SK-N-SH treated with all-trans-retinoic acid at 6 μM for 48 hours (cell line): ENCODE measurements around the gene MS4A1.
"Not testable (repeated sequence)": the region's sequence is repeated elsewhere in the genome, so short reads cannot be mapped to it uniquely, and the experiment has no call there.

Experiments
- ATAC-seq: fragments of 200-7000 bp; cut with Tn5 transposase; 3 replicates; pipeline ENCODE4 v1.9.1; 2020; ENCODE audit warnings: mild to moderate bottlenecking, moderate library complexity
- ARNTL ChIP-seq: fragments of 450-650 bp; formaldehyde crosslinking; IDR thresholded peaks from 2 replicates; pipeline ENCODE4 v1.5.0; 2020; ENCODE audit warnings: low read depth, mild to moderate bottlenecking, moderate library complexity, borderline replicate concordance
- BACH2 ChIP-seq: fragments of 250-450 bp; sonication (Bioruptor Pico); IDR thresholded peaks from 2 replicates; pipeline ENCODE4 v1.9.0; 2021; ENCODE audit warnings: mild to moderate bottlenecking, borderline replicate concordance
- CSDC2 ChIP-seq: fragments of 250-450 bp; sonication (Bioruptor Pico); IDR thresholded peaks from 2 replicates; pipeline ENCODE4 v1.5.0; 2020; ENCODE audit warnings: mild to moderate bottlenecking, moderate library complexity
- CSRNP3 ChIP-seq: fragments of 250-450 bp; sonication (Bioruptor Pico); IDR thresholded peaks from 2 replicates; pipeline ENCODE4 v1.5.1; 2021; ENCODE audit warnings: mild to moderate bottlenecking, moderate library complexity
- ESRRG ChIP-seq: fragments of 250-450 bp; sonication (Bioruptor Pico); IDR thresholded peaks from 2 replicates; pipeline ENCODE4 v1.6.1; 2021; ENCODE audit warnings: mild to moderate bottlenecking
- GLIS3 ChIP-seq: fragments of 250-450 bp; sonication (Bioruptor Pico); IDR thresholded peaks from 2 replicates; pipeline ENCODE4 v1.5.0; 2020; ENCODE audit warnings: mild to moderate bottlenecking, moderate library complexity
- ISL1 ChIP-seq: fragments of 250-450 bp; sonication (Bioruptor Pico); IDR thresholded peaks from 2 replicates; pipeline ENCODE4 v2.1.2; 2022; ENCODE audit warnings: mild to moderate bottlenecking, moderate library complexity
- OSR1 ChIP-seq: fragments of 250-450 bp; sonication (Bioruptor Pico); IDR thresholded peaks from 2 replicates; pipeline ENCODE4 v1.8.0; 2022; ENCODE audit warnings: moderate library complexity, mild to moderate bottlenecking, inconsistent platforms
- POU6F1 ChIP-seq: fragments of 250-450 bp; sonication (Bioruptor Pico); IDR thresholded peaks from 2 replicates; pipeline ENCODE4 v1.8.0; 2021; ENCODE audit warnings: low read depth, mild to moderate bottlenecking, moderate library complexity, borderline replicate concordance
- PPARA ChIP-seq: fragments of 250-450 bp; sonication (Bioruptor Pico); IDR thresholded peaks from 2 replicates; pipeline ENCODE4 v1.5.0; 2020; ENCODE audit warnings: mild to moderate bottlenecking, borderline replicate concordance
- RARB ChIP-seq: fragments of 250-450 bp; sonication (Bioruptor Pico); IDR thresholded peaks from 2 replicates; pipeline ENCODE4 v1.8.0; 2021; ENCODE audit warnings: mild to moderate bottlenecking, moderate library complexity
- SNAI2 ChIP-seq: fragments of 250-450 bp; sonication (Bioruptor Pico); IDR thresholded peaks from 2 replicates; pipeline ENCODE4 v1.5.0; 2020; ENCODE audit warnings: mild to moderate bottlenecking, moderate library complexity
- ZC3H10 ChIP-seq: fragments of 250-450 bp; sonication (Bioruptor Pico); IDR thresholded peaks from 2 replicates; pipeline ENCODE4 v1.5.1; 2021; ENCODE audit warnings: mild to moderate bottlenecking, moderate library complexity
- ZFP3 ChIP-seq: fragments of 250-450 bp; sonication (Bioruptor Pico); IDR thresholded peaks from 2 replicates; pipeline ENCODE4 v1.5.0; 2020; ENCODE audit warnings: mild to moderate bottlenecking, moderate library complexity
- ZFP30 ChIP-seq: fragments of 450-650 bp; formaldehyde crosslinking; IDR thresholded peaks from 2 replicates; pipeline ENCODE4 v1.5.0; 2022; ENCODE audit warnings: mild to moderate bottlenecking, moderate library complexity
- ZNF565 ChIP-seq: fragments of 450-650 bp; formaldehyde crosslinking; conservative IDR thresholded peaks from 2 replicates; pipeline ENCODE4 v1.5.0; 2020; ENCODE audit warnings: low read depth, mild to moderate bottlenecking, moderate library complexity
- ZNF70 ChIP-seq: fragments of 450-650 bp; formaldehyde crosslinking; IDR thresholded peaks from 2 replicates; pipeline ENCODE4 v1.5.0; 2020; ENCODE audit warnings: mild to moderate bottlenecking, moderate library complexity
- ZNF8 ChIP-seq: fragments of 450-650 bp; formaldehyde crosslinking; IDR thresholded peaks from 2 replicates; pipeline ENCODE4 v1.5.0; 2020; ENCODE audit warnings: mild to moderate bottlenecking, moderate library complexity
- TF ChIP-seq, protein P1 (sequence below): fragments of 250-450 bp; sonication (Bioruptor Pico); IDR thresholded peaks from 2 replicates; pipeline ENCODE4 v1.8.0; 2020; ENCODE audit warnings: mild to moderate bottlenecking, moderate library complexity, borderline replicate concordance
- TF ChIP-seq, protein P2 (sequence below): fragments of 250-450 bp; sonication (Bioruptor Pico); IDR thresholded peaks from 2 replicates; pipeline ENCODE4 v1.5.1; 2020; ENCODE audit warnings: low read depth, mild to moderate bottlenecking, moderate library complexity

MS4A1 gene

DNA sequence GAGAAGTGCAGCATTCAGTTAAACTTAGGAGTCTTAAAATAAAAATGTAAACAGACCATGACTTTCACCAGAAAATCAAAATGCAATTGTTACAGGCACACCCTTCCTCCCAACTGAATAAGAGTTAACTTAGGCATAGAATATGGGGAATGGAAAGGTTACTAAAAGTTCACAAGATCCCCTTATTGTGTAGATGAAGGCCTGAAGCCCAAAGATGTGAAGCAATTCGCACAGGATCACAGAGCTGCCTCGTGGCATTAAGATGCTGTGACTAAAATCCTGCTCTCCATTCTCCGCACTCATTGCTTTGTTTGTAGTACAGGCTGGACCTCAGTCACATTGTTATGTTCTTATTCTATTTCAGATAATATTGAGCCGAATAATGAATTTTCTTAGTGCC is 22.2 kb upstream of the MS4A1 start:
- ATAC-seq, result no peak
- no peak for TF ChIP-seq ZFP3 (CRISPR knock-in tag)
- TF ChIP-seq SNAI2 (CRISPR knock-in tag), result no peak
- no peak for TF ChIP-seq ARNTL (CRISPR knock-in tag)
- TF ChIP-seq, protein P1, sequence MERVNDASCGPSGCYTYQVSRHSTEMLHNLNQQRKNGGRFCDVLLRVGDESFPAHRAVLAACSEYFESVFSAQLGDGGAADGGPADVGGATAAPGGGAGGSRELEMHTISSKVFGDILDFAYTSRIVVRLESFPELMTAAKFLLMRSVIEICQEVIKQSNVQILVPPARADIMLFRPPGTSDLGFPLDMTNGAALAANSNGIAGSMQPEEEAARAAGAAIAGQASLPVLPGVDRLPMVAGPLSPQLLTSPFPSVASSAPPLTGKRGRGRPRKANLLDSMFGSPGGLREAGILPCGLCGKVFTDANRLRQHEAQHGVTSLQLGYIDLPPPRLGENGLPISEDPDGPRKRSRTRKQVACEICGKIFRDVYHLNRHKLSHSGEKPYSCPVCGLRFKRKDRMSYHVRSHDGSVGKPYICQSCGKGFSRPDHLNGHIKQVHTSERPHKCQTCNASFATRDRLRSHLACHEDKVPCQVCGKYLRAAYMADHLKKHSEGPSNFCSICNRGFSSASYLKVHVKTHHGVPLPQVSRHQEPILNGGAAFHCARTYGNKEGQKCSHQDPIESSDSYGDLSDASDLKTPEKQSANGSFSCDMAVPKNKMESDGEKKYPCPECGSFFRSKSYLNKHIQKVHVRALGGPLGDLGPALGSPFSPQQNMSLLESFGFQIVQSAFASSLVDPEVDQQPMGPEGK (CRISPR knock-in tag), result no peak
- TF ChIP-seq, protein P2, sequence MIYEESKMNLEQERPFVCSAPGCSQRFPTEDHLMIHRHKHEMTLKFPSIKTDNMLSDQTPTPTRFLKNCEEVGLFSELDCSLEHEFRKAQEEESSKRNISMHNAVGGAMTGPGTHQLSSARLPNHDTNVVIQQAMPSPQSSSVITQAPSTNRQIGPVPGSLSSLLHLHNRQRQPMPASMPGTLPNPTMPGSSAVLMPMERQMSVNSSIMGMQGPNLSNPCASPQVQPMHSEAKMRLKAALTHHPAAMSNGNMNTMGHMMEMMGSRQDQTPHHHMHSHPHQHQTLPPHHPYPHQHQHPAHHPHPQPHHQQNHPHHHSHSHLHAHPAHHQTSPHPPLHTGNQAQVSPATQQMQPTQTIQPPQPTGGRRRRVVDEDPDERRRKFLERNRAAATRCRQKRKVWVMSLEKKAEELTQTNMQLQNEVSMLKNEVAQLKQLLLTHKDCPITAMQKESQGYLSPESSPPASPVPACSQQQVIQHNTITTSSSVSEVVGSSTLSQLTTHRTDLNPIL (CRISPR knock-in tag), result no peak
- TF ChIP-seq ZC3H10, result no peak
- no peak for TF ChIP-seq PPARA
- no peak for TF ChIP-seq ZNF565 (CRISPR knock-in tag)
- TF ChIP-seq ZNF8 (CRISPR knock-in tag), result no peak
- no peak for TF ChIP-seq BACH2 (CRISPR knock-in tag)
- TF ChIP-seq ISL1 (CRISPR knock-in tag), result no peak
- TF ChIP-seq CSDC2 (CRISPR knock-in tag), result no peak
- TF ChIP-seq, all 23 proteins: peak for 0

- TF ChIP-seq ZNF70 (CRISPR knock-in tag) (no peak), ZFP30 (CRISPR knock-in tag) (no peak), OSR1 (CRISPR knock-in tag) (no peak), ARNTL (CRISPR knock-in tag) (no peak), GLIS3 (CRISPR knock-in tag) (no peak), CSRNP3 (no peak), ISL1 (CRISPR knock-in tag) (no peak), SNAI2 (CRISPR knock-in tag) (no peak), ESRRG (CRISPR knock-in tag) (no peak)
- TF ChIP-seq, protein P1 (CRISPR knock-in tag), result no peak
- TF ChIP-seq, protein P2 (CRISPR knock-in tag), result no peak
- no peak for ATAC-seq
These were observed 8.6 kb upstream of the MS4A1 start for GRCh38 chr11:60447070-60447469.

- ATAC-seq, result no peak
- TF ChIP-seq POU6F1 (CRISPR knock-in tag) (no peak), BACH2 (CRISPR knock-in tag) (no peak), RARB (CRISPR knock-in tag) (no peak)
These were observed 7.8 kb upstream of the MS4A1 start for GRCh38 chr11:60447846-60448245.

- not testable (repeated sequence) for ATAC-seq
These were observed 4.5 kb upstream of the MS4A1 start for GRCh38 chr11:60451185-60451584.
